NCI-H1436 (cell line): ENCODE measurements around the gene NKX2-8.

Experiments used
- DNase-seq: peaks from one replicate; lab custom pipeline; 2025; lab: John Stamatoyannopoulos, UW

Gene NKX2-8

DNA sequence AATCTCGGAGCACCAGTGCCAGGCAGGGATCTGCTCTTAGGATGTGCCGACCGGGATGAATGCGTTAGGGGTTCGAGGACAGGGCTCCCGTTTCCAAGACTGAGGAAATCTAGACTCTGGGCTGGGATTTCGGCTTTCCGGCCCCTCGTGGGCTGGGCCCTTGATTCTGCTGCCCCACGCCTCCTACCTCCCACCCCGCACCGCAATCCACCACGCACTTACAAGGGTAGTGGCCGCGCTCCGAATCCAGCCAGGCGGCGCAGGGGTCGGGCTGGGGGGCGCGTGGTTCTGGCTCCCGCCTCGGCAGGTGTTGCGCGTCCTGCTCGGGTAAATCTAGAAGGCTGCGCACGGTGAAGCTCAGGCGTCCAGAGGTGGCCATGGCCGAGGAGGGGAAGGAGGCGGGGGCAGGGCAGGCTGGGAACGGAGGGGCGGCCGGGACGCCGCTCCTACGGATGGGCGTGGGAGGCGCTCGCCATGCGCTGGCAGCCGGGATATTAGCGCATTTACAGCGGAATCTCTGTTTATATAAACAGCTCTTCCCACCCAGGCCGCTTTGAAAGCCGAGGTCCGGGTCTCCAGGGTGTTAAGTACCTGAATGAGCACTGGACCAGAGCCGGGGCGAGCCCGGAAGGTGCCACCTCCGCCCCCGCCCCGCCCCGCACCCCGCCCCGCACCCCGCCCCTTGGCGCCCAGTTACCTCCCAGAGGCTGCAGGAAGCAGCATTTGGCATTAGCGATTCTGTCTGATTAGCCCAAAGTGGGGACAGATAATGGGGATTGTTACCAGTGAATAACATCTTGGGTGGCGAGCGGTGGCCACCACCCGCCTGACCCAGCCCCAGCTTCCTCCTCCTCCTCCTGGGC lies at the start of gene NKX2-8:
Gene NKX2-8 (minus strand): TSS at position 604 of the 863 bp plus-strand sequence. CDS start 225 bp downstream, at position 379.
- no peak for DNase-seq

DNA sequence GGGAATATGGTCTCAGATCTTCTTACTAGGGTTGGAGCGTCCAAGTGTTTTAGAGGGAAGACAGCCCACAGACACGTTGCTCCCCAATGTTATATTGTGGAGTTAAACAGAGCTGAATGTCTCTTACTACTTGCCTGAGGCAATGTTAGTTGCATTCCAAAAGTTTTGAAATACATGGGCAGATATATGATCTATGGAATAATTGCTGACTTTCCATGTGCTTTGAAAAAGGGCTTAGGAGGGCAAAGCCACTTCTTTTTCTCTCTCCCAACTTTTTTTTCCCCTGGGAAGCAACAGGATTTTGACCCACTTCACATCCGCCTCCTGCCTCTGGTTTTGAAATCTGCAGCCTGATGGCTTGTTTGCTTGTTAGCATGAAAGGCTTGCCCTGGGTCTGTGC lies 45.6 kb upstream of the NKX2-8 start:
- no peak for DNase-seq

DNA sequence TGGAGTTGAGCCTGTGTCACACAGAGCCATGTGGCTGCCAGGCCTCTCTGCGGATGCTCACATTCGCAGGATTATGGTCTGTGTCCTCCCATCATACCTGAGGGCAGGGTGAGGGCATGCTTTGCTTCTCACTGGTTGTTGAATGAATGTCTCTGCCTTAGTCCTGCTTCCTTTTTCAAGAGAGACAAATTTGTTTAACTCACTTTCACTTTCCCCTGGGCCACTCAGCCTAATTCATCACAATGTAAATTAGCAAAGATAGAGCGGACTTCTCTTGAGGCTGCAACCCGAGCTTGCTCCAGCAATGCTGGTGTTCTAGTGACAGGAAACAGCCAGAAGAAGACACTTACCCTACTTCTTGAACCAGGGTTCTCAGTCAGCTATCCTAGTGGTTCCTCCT lies 43.7 kb upstream of the NKX2-8 start:
- DNase-seq = no peak

DNA sequence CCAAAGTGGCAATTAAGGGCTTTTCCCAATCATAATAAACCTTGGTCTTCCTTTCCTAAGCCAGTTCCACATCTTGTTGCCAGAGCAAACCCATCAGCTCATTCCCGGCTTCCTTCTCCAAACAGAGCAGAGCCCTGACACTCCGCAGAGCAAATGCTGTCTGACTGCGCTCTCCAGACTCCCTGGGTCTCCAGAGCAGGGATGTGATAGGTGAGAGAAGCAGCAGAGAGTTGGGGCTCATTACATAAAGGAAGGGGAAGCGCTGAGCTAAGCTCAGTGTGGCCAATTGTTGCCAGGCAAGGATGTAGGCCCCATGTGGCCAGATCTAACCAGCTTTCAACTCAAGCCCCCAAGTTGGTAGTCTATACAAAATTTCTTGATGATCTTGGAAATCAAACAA lies 43.0 kb upstream of the NKX2-8 start:
- no peak for DNase-seq

- DNase-seq = no peak
Observed at GRCh38 chr14:36625014-36625413, 42.6 kb upstream of the NKX2-8 start.

DNA sequence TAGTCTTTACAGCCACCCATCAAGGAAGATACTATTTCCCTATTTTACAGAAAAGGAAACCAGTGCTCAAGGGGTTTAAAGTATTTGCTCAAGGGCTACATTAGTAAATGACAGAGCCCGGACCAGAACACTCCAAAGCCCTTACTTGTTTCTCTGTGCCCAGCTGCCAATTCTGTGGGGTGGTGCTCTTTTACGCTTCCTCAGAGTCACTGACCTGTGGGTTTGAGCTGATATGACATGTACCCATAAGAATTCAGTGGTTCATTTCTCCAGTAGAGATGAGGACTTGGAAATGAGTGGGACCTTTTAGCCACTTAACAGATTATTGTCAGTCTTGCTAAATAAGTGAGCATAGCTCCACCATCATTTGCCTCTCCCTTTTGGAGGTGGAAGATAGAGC lies 37.4 kb upstream of the NKX2-8 start:
- DNase-seq = no peak

DNA sequence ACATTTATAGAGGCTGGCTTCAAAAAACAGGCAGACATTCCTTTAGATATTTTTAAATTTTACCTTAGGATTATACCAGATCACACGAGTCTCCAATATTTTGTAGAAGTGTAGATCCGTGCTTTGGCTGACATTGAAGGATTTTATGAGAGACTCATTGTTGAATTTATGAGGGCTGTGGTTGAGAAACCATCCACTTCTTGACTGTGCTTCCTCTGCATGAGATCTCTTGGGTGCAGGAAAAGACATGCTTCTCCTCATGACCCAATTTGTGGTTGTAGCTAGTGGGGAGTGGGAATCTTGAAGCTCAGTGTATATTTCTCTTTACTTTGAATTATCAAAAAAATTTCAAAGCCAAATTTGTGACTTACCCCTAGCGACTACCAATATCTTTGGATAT lies 36.7 kb upstream of the NKX2-8 start:
- DNase-seq = no peak

- DNase-seq = no peak
Observed at GRCh38 chr14:36618641-36619040, 36.2 kb upstream of the NKX2-8 start.

GRCh38 chr14:36617824-36618223 lies 35.4 kb upstream of the NKX2-8 start:
- no peak for DNase-seq

DNA sequence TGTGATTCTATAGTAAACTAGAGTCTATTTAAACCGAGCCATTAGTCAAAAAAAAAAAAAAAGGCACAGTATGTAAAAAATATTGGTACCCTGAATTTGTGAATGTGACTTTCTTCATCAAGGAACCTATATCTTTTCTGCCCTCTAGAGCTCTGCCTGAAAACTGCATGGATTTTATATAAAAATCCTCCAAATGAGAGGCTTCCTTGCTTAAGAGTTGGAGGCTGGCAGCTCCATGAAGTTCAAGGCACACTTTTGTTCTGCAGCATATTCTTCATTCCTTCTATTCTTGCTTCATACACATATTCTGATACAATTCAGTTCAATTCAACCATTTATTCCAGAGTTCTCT lies 23.1 kb upstream of the NKX2-8 start:
- no peak for DNase-seq

- peak; percentile 76 for DNase-seq
Observed at GRCh38 chr14:36604757-36605505, 22.5 kb upstream of the NKX2-8 start.

DNA sequence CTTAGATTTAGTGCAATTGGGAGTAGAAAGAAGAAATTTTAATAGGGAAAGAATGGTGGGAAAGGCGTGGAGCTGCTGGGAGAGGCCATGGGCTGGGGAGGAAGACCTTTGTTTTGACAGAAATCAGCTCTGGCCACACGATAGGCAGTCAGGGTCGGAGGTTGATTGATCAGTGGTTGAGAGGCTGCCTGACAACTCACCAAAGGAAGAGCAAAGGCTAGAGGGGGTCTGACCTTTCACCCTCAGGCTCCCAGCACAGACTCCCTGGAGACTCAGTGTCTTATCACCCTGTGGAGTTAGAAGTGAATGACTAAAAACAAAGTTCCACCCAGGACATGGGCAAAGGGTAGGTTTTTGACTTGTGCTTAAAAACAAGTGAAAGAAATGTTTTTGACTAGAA lies 18.0 kb upstream of the NKX2-8 start:
- DNase-seq = no peak

DNA sequence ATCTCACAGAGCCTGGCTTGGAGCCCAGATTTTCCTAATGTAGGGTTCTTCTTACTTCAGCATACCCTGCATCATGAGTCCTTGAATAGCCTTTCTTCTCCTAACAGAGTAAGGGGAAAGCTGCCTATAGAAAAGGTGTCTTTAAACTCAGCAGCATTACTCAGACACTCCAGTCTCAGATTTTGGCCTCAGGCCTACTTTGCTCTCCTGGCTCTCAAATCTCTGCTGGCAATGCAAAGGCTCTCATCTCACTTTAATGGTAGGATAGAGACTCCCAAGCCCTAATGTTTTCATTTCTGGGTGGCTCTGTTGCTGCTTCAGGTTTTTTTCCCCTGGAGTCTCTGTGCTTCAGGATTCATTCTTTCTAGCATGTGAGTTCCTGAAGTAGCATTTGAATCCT lies 9.1 kb upstream of the NKX2-8 start:
- no peak for DNase-seq

GRCh38 chr14:36588788-36589187 lies 6.4 kb upstream of the NKX2-8 start:
- DNase-seq = no peak

DNA sequence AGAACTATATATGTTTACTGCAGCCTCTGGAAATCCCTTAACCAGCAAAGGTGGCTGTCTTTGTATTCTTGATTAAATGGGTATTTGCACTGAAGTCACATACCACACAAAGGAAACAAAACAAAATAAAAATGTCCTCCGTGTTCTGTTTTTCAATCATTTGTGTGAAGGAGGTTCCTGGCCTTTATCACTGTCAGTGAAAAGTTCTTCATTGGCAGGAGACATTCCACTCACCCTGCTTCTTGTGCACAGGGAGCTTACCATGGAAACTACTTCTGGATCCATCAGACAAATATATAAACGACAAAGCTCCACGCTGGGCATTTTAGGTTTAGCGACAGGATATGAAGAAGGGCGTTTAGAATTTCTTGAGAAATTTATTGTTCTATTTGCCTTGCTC lies 5.7 kb upstream of the NKX2-8 start:
- no peak for DNase-seq

DNA sequence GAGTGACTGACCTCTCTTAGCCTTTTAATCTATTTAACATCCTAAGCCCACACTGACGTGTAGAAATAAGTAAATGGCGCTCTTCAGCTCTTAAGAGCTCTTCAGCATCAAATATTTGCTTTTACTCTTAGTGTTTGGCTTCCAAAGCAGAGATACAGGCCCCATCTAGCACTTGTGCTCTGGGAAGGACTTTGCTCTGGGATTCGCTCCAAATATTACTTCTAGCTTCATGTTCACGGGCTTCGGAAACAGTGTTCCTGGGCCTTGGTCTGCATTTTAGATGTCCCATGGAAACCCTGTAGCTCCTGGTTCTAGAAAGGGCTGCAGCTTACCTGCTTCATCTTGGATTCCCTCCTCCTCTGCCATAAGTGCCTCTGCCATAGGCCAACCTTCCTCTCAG lies 2.7 kb upstream of the NKX2-8 start:
- DNase-seq = peak; percentile 23

DNA sequence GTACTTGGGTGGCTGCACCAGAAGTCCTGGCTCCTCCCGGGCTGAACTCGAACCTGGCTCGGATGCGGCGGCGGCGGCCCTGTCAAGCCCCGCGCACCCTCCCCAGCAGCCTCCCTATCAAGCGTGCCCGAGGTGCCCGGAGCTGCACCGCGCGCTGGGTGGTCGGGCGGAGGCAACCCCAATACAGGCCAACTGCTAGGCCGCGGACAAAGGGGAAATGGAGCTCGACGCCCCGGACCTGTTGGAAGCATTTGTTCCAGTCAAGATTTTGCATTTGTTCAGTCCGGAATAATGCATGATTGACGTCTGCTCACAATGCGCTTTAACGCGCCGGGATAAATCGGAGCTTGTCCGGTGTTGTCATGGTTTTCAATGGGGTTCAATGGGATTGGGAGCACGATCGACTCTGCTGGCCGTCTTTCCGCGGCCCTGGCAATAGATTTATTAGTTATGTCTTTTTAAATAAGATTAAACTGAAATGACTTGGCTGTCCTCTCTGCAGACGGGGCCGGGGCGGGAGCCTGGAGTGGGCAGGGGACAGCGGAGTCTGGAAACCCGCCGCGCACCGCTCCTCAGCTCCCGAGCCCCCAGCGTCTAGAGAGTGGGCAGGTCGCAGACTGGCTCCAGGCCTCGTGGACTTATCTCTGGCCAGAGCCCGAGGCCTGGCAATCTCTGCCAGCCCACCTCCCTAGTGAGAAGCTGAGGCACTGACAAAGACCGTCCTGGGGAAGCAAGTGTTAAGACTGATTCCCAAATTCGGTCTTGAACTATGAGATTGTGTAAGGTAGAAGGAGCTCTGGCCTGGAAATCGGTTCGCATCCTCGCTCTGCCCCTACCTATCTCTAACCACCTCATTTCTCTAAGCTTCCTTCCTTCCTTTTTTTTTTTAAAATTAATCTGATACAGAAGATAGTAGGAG lies 1.7 kb upstream of the NKX2-8 start:
- no peak for DNase-seq

DNA sequence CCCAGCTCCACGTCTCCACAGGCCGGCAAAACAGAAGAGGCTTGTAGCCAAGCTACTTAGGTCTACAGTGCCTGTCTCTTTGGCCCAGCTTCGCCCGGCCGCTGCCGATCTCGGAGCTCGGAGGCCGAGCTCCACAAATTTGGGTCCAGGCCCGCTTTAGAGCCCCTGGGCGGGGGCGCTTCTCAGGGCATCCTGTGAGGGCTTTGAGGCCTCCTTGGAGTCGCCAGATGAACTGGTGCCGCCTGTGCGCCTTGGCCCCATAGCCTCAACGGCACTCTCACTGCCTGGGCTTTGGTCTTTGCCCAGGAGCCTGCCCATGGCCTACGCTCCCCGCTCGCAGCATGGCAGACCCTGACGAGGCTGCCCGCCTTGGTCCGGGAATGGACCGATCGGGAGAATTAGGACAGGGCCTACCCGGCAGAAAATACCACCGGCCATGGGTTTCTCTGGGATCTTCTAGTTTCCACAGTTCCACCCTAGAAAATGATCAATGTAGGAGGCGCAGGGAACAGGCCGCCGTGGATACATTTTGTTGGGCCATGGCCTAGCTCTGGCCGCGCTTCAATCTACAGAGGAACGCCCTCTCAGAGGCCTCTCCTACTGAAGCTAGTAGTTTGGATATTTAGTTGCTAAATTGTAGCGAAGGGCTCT lies 953 bp upstream of the NKX2-8 start:
- DNase-seq = no peak

- DNase-seq = no peak
Observed at GRCh38 chr14:36582874-36583241, 444 bp upstream of the NKX2-8 start.

DNA sequence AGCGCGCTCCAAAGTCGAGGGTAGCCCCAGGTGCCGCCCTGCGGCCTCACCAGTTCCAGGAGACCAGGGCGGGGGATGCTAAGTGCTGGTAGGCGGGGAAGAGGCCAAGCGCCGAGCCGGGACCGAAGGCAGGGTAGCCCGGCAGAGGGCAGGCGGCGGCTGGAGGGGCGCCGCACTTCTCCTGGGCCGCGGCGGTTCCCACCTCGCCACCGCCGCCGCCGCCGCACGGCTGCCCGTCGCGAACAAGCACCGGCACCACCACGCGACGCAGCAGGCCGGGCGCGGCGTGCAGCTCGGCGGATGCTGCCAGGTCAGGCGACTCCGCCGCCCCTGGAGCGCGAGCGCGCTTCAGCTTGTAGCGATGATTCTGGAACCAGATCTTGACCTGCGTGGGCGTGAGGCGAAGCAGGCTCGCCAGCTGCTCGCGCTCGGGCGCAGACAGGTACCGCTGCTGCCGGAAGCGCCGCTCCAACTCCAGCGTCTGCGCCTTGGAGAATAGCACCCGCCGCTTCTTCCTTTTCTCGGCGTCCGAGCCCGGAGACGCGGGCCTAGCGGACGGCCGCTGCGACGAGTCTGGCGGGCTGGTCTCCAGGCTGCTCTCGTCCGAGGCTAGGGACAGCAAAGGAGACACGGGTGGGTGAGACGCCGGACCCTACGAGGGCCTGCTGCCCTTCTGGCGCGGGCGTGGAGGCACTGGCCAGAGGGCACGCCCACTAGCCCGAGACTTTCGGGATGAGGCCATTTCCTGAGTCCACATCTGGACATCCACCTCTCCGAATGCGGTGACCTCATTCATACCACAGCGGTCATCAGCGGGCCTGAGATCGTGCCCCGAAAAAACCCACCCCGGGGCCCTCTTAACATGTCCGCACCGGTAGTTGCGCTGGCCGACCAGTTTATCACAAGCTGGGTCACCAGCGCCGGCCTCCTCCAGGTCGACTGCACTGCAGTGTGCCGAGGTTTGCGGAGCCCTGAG lies 1.3 kb downstream of the NKX2-8 start:
- DNase-seq = no peak
